Activated CD4-positive, alpha-beta T cell treated with anti-CD3 and anti-CD28 coated beads, Interleukin-2, amount 50 U/mL, for 4 hours (primary cell): ENCODE data around the gene BMP2K.
"Not testable (repeated sequence)": the region's sequence is repeated elsewhere in the genome, so short reads cannot be mapped to it uniquely, and the experiment has no call there.

Source experiments
- DNase-seq, 2 experiments: peaks; one replicate each; pipeline ENCODE4 v3.0.0-alpha.2; 2020

BMP2K gene

DNA sequence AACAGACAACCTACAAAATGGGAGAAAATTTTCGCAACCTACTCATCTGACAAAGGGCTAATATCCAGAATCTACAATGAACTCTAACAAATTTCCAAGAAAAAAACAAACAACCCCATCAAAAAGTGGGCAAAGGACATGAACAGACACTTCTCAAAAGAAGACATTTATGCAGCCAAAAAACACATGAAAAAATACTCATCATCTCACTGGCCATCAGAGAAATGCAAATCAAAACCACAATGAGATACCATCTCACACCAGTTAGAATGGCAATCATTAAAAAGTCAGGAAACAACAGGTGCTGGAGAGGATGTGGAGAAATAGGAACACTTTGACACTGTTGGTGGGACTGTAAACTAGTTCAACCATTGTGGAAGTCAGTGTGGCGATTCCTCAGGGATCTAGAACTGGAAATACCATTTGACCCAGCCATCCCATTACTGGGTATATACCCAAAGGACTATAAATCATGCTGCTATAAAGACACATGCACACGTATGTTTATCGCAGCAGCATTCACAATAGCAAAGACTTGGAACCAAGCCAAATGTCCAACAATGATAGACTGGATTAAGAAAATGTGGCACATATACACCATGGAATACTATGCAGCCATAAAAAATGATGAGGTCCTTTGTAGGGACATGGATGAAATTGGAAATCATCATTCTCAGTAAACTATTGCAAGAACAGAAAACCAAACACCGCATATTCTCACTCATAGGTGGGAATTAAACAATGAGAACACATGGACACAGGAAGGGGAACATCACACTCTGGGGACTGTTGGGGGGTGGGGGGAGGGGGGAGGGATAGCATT is 19.7 kb downstream of the BMP2K start:
- DNase-seq: not testable (repeated sequence)

- no peak for DNase-seq
Measured at GRCh38 chr4:78796526-78796925, 20.4 kb downstream of the BMP2K start.

DNA sequence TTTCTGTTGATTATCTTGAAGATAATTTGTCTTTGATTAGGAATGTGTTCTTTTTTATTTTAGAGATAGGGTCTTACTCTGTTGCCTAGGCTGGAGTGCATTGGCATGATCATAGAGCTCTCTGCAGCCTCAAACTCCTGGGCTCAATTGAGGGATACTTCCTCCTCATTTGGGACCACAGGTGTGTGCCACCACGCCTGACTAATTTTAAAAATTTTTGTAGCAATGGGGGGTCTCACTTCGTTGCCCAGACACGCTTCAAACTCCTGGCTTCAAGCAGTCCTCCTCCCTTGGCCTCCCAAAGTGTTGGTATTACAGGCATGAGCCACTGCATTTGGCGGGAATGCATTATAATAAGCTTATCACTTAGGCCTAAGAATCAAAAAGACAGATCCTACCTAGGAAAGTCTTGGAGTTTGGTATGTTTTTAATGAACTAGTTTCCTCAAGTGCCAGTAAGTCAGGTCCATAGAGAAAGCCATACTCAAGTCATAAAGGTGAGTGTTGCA is 21.7 kb downstream of the BMP2K start:
- no peak for DNase-seq

DNA sequence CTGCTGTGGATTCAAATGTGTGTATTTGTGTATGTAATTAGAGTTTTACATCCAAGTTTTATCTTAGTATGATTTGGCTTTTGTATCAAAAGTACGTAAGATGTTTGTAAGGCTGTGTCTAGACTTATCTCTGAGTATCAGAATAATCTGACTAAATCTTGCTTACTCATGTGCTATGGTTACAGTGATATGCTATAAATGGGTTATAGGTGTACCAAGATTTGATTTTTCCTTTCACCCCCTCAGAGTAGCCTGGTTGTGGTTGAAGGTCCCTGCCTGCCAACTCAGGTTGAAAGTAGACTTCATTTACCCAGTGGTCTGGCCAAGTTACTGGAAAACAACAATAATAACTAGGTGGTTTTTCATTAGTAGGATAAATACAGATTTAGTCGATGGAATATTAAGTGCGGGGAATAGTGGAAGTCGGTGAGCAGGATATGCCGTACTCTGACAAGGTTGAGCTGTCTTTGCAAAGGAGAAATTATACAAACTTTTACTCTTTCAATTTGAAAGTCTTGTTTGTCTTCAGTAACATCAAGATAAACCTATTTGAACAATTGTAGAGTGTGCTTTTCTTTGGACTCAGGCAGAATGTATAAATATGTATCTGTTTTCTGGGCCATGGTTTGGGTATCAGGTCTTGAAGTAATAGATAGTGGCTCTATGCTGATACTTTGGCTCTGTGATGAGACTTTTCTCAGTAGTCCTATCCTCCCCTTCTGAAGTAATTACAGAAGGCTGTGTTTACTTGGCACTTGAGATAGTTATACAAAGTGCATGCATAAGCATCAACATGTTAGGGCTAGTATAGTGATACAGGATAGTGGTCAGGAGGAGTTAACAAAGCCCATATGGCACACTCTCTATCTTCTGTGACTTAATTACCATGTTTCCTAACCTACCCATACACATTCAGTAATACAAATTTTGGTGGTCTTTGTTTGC is 23.7 kb downstream of the BMP2K start:
- no peak for DNase-seq

DNA sequence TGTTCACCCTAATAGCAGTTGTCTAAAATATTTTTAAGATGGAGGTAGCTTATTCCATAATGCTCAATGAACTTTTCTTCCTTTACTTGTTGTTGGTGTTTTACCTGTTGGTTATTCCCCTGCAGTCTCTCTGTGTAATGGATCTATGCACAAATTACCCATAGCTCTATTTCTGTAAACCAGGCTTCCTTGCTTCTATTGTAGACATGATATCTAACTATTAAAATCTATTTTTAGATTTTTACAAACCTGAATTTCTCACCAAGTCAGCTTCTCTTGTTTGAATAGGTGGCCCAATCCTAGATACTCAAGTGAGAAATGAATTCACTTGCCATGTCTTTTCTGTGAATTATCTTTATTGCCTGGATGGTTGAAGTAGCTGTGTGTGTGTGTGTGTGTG is 24.8 kb downstream of the BMP2K start:
- DNase-seq: no peak

- DNase-seq: no peak
Measured at GRCh38 chr4:78803983-78804382, 27.8 kb downstream of the BMP2K start.

- DNase-seq: no peak
Measured at GRCh38 chr4:78806943-78807460, 30.9 kb downstream of the BMP2K start.

DNA sequence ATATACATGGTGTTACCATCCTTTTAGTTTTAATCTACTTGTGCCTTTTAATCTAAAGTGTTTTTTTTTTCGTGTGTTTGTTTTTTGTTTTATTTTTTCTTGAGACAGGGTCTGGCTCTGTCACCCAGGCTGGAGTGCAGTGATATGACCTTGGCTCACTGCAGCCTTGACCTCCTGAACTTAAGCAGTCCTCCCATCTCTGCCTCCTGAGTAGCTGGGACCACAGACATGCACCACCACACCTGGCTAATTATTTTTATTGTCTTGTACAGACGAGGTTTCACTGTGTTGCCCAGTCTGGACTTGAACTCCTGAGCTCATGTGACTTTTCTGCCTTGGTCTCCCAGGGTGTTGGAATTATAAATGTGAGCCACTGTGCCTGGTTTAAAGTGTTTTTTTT is 33.1 kb downstream of the BMP2K start:
- DNase-seq: no peak

DNA sequence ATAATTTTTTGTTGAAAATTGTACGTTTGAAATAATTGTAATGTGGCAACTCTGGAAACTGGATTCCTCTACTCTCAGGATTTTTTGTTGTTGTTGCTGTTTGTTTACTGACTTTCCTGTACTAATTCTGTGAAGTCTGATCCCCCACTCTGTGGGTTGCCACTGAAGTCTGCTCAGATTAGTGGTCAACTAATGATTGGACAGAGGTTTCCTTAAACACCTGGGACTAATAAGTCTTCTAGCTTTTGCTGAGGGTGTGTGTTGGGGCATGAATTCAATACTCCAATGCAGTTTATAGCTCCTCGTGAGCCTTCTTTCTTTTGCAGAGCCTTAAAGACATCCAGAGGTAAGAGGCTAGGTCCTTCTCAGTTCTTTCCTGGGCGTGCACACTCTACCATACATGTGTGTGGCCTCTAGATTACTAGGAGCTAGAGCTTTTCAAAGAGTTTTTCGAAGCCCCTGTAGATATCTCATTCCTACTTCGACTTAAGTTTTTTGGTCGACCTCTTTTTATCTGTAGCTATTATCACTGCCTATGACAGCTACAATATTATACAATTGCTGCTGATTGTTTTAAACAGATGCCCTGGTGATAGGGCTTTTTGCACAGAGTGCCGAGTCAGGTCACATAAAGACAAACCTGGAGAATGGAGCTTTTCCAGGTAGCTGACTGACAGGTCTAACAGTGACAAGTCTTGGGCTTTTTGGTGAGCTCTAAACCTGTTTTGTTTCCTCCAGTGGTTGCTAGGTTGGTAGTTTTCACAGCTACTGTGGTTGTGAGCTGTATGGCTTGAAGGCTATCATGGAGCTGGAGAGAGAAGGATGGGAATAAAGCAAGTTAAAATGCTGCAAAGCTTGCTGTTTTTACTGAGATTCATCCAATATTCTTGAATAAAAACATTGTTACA is 34.0 kb downstream of the BMP2K start:
- no peak for DNase-seq

- no peak for DNase-seq
Measured at GRCh38 chr4:78811034-78811433, 34.9 kb downstream of the BMP2K start.

DNA sequence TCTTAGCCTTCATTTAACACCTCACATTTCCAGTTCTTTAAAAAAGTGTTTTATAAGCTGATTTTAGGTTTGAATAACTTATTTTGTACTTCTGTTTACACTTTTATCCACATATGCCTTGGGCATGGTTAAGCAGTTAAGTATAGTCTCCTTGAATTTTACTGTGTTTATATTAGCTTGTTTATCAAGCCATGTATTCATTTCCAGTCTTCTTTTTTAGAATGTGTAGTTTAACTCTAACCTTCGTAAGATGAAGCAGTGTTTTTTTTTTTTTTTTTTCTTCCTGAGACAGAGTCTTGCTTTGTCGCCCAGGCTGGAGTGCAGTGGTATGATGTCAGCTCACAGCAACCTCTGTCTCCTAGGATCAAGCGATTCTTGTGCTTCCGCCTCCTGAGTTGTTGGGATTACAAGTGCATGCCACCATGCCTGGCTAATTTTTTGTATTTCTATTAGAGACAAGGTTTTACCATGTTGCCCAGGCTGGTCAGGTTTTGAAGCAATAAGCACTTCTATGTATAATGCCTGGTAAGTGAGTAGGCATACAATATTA is 42.5 kb downstream of the BMP2K start:
- DNase-seq: no peak

DNA sequence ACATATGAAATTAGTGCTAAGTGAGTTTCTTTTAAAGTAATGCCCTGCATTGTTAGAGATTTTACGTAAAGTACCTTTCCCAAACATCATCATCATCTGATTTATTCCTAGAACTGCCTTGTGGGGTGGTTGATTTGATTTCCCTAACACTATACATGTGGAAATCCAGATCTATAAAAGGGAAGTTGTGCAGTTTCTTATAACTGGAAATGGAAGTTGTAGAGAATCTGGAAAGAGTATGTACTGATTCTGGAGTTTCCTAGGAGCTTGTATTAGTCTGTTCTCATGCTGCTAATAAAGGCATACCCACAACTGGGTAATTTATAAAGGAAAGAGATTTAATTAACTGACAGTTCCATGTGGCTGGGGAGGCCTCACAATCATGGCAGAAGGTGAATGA is 47.9 kb downstream of the BMP2K start:
- DNase-seq: no peak

GRCh38 chr4:78827191-78827590 is 51.0 kb downstream of the BMP2K start:
- no peak for DNase-seq

DNA sequence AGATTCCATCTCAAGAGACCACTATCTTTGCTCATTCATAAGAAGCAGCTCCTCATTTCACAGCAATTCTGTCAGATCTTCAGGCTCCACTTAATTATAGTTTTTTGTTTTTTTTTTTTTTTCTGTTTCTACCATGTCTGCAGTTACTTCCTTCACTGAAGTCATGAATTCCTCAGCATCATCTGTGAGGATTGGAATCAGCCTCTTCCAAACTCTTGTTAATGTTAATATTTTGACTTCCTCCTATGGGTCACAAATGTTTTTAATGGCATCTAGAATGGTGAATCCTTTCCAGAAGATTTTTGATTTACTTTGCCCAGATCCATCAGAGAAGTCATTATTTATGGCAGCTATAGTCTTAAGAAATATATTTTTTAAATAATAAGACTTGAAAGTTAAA is 53.1 kb downstream of the BMP2K start:
- DNase-seq: no peak

- DNase-seq: not testable (repeated sequence)
Measured at GRCh38 chr4:78839676-78840075, 63.5 kb downstream of the BMP2K start.

GRCh38 chr4:78840286-78840685 is 64.1 kb downstream of the BMP2K start:
- DNase-seq: not testable (repeated sequence)

GRCh38 chr4:78845472-78845871 is 69.3 kb downstream of the BMP2K start:
- DNase-seq: no peak

GRCh38 chr4:78846258-78846657 is 70.1 kb downstream of the BMP2K start:
- no peak for DNase-seq

DNA sequence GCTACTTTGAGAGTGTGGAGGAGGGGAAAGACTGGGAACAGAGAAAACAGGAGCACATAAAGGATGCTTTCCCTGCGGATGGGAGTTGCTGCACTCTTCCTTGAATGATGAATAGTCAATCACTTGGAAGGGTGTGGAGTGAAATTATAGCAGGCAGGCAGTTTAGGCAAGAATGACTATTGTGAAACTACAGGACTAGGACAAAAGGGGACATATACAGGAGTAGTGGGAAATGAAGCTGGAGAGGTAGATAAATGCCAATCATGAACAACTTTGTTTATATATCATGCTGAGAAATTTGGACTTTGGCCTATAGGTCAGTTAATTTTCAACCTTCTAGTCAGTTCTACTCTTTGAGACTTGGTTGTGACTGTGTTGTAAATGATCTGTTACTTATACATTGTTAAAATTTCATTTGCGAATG is 86.2 kb downstream of the BMP2K start:
- DNase-seq: no peak

DNA sequence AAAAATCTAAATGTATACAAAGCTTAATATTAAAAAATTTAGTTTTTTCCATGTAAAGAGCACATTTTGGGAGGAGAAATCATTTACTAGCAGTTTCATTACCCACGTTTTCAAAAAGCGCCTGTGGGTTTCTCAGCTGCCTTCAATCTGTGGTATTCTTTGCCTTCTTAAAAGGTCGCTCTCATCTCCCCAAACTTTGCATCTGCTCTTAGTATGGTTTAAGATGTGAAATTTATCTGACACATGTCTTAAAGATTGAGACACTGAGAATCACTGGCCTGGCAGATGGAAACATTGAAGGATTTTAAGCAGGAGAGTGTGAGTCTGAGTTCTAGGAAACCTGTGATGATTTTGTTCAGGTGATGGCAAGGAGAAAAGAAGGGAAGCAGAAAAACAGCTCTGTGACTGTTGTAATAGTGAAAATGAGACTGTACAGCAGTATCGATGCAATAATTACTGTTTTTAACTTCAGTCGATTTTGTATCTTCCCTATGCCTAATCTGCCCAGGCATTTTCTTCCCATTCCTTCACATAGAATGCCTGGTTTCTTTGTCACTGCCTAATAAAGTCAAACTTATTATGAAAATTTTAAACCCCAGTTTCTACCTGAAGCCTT is 87.2 kb downstream of the BMP2K start:
- DNase-seq: no peak

- DNase-seq: no peak
Measured at GRCh38 chr4:78863991-78864390, 87.8 kb downstream of the BMP2K start.
